Natural killer cell (primary cell): Measurements from ENCODE around the gene EXOC4. TPM values are rescaled to one million over a fixed set of nuclear protein-coding genes. Genes with fewer than 3 reads are reported as not detected.
"Not testable (repeated sequence)": the region's sequence is repeated elsewhere in the genome, so short reads cannot be mapped to it uniquely, and the experiment has no call there.

Experiments used
- ATAC-seq, 3 donors: fragments of 150-1000 bp in 2 of 3; fragments of 200-7000 bp in 1 of 3; cut with Tn5 transposase; 1 replicate in 1 of 3; 2 replicates in 2 of 3; pipeline ENCODE4 v1.10.0; 2021; ENCODE audit warnings: mild to moderate bottlenecking in 2 of 3, moderate library complexity in 2 of 3
- DNase-seq, 2 donors: peaks; one replicate each; pipeline versions ENCODE4 v3.0.0 to v3.0.0-alpha.2; 2013 to 2021; ENCODE audit warnings: mixed read lengths in 1 of 2
- H3K27ac ChIP-seq: one replicate; pipeline ENCODE4 v1.5.1; 2013; ENCODE audit warnings: mild to moderate bottlenecking, low read length
- H3K27me3 ChIP-seq: one replicate; pipeline ENCODE4 v1.6.1; 2013; ENCODE audit warnings: low read length; ENCODE audit not compliant: control insufficient read depth, insufficient read depth
- H3K36me3 ChIP-seq: one replicate; pipeline ENCODE4 v1.6.1; 2013; ENCODE audit warnings: low read length; ENCODE audit not compliant: control insufficient read depth, insufficient read depth
- H3K4me1 ChIP-seq: one replicate; pipeline ENCODE4 v1.6.1; 2013; ENCODE audit warnings: low read length; ENCODE audit not compliant: control insufficient read depth, insufficient read depth
- H3K4me3 ChIP-seq: one replicate; pipeline ENCODE4 v1.5.1; 2013; ENCODE audit warnings: low read length
- H3K9me3 ChIP-seq: one replicate; pipeline ENCODE4 v1.6.1; 2013; ENCODE audit warnings: low read length; ENCODE audit not compliant: control insufficient read depth, insufficient read depth
- H3K27ac Mint-ChIP-seq, 2 donors: one replicate each; pipeline ENCODE4 v1.8.0; 2022; ENCODE audit warnings: mild to moderate bottlenecking in 2 of 2, mixed read lengths in 2 of 2, moderate library complexity in 1 of 2
- H3K27me3 Mint-ChIP-seq, 2 donors: one replicate each; pipeline ENCODE4 v1.8.0; 2022; ENCODE audit warnings: low read depth in 2 of 2, mixed read lengths in 2 of 2
- H3K36me3 Mint-ChIP-seq: one replicate; pipeline ENCODE4 v1.8.0; 2022; ENCODE audit warnings: mixed read lengths
- H3K4me1 Mint-ChIP-seq, 2 donors: one replicate each; pipeline ENCODE4 v1.8.0; 2022; ENCODE audit warnings: mixed read lengths in 2 of 2
- H3K4me3 Mint-ChIP-seq: one replicate; pipeline ENCODE4 v1.8.0; 2022; ENCODE audit warnings: mild to moderate bottlenecking, moderate library complexity, mixed read lengths
- H3K9me3 Mint-ChIP-seq, 2 donors: one replicate each; pipeline ENCODE4 v1.8.0; 2022; ENCODE audit warnings: mixed read lengths in 2 of 2
- CTCF ChIP-seq: fragments of 200-600 bp; IDR thresholded peaks from one replicate; pipeline ENCODE4 v1.8.0; 2022; ENCODE audit warnings: antibody characterized with exemption
- WGBS: methylation state at CpG from one replicate; pipeline ENCODE4 v1.1.7; 2013; ENCODE audit warnings: missing lambda C conversion rate; ENCODE audit not compliant: insufficient coverage; 5-methylcytosine and 5-hydroxymethylcytosine counted together
- intact Hi-C: fragments of 100-400 bp; cut with micrococcal nuclease; formaldehyde crosslinking; loops from one replicate; pipeline ENCODE4 v1.14.2; 2022
- total RNA-seq, 4 donors: library from RNA; stranded (reverse); fragments of 120-200 nt in 1 of 4; gene quantifications; one replicate each; pipeline versions ENCODE4 v1.2.3 to v1.2.4, GENCODE V29; 2013 to 2022

Gene EXOC4
- total RNA-seq, 3 donors from 2014 or later (not counting 1 experiment from before 2014, with no cell fraction given): 105 to 148 (median 123) TPM

- WGBS: 97% methylated on average over 6 of the region's 6 CpGs
- H3K4me3 Mint-ChIP-seq: no peak overlapping the region
- no peaks in the 10 kb centered on the region for H3K36me3 Mint-ChIP-seq
- Histone ChIP-seq H3K36me3 (peaks cover 3% of the 10 kb centered on the region), H3K27me3 (no peaks in the 10 kb centered on the region), H3K9me3 (peaks cover 3% of the 10 kb centered on the region), H3K4me1 (no peaks in the 10 kb centered on the region), H3K4me3 (no peak overlapping the region), H3K27ac (no peak overlapping the region)
- H3K4me1 Mint-ChIP-seq: peaks cover 0 to 7% of the 10 kb centered on the region in 2 donors
- ATAC-seq (no peak), DNase-seq (no peak)
- TF ChIP-seq CTCF: no peak
- no peak overlapping the region for H3K27ac Mint-ChIP-seq
- intact Hi-C loops: no loop called here
- H3K9me3 Mint-ChIP-seq: peaks cover 0 to 2% of the 10 kb centered on the region in 2 donors
- H3K27me3 Mint-ChIP-seq: no peaks in the 10 kb centered on the region
Measured at GRCh38 chr7:134073276-134073675, 820.4 kb downstream of the EXOC4 start.

GRCh38 chr7:134075799-134076198 lies 822.9 kb downstream of the EXOC4 start:
- intact Hi-C loops: no loop called here
- TF ChIP-seq CTCF: no peak
- Mint-ChIP-seq H3K4me1 (no peaks in the 10 kb centered on the region), H3K4me3 (no peak overlapping the region), H3K9me3 (peaks cover 0 to 2% of the 10 kb centered on the region in 2 donors), H3K27ac (no peak overlapping the region), H3K27me3 (no peaks in the 10 kb centered on the region), H3K36me3 (no peaks in the 10 kb centered on the region)
- ATAC-seq (no peak), DNase-seq (no peak)
- Histone ChIP-seq H3K27me3 (no peaks in the 10 kb centered on the region), H3K4me3 (no peak overlapping the region), H3K36me3 (peaks cover 3% of the 10 kb centered on the region), H3K4me1 (no peaks in the 10 kb centered on the region), H3K27ac (no peak overlapping the region), H3K9me3 (peaks cover 3% of the 10 kb centered on the region)
- 100% methylated on average over 1 of the region's 1 CpG for WGBS

GRCh38 chr7:134077560-134077959 lies 824.7 kb downstream of the EXOC4 start:
- DNase-seq, H3K36me3 ChIP-seq, H3K4me3 Mint-ChIP-seq, H3K36me3 Mint-ChIP-seq, H3K27ac Mint-ChIP-seq, H3K27me3 Mint-ChIP-seq, H3K4me1 ChIP-seq, intact Hi-C loops, H3K9me3 ChIP-seq, H3K27me3 ChIP-seq, H3K9me3 Mint-ChIP-seq, H3K4me3 ChIP-seq, H3K27ac ChIP-seq, ATAC-seq, H3K4me1 Mint-ChIP-seq: not testable (repeated sequence)
- 100% methylated on average over 2 of the region's 2 CpGs for WGBS

GRCh38 chr7:134078991-134079390 lies 826.1 kb downstream of the EXOC4 start:
- no peaks in the 10 kb centered on the region for H3K27me3 Mint-ChIP-seq
- no peak overlapping the region for H3K27ac Mint-ChIP-seq
- Histone ChIP-seq H3K4me1 (no peaks in the 10 kb centered on the region), H3K27ac (no peak overlapping the region), H3K4me3 (no peak overlapping the region), H3K27me3 (no peaks in the 10 kb centered on the region), H3K36me3 (peaks cover 3% of the 10 kb centered on the region), H3K9me3 (peaks cover 3% of the 10 kb centered on the region)
- H3K4me1 Mint-ChIP-seq: no peaks in the 10 kb centered on the region
- ATAC-seq (no peak), DNase-seq (no peak)
- intact Hi-C loops: no loop called here
- H3K4me3 Mint-ChIP-seq: no peak overlapping the region
- WGBS: 50% methylated on average over 2 of the region's 2 CpGs
- H3K9me3 Mint-ChIP-seq: peaks cover 0 to 2% of the 10 kb centered on the region in 2 donors
- no peak for TF ChIP-seq CTCF
- H3K36me3 Mint-ChIP-seq: no peaks in the 10 kb centered on the region
